GM12873 (cell line): ENCODE measurements around the gene CYP2D6.

Experiments
- TF ChIP-seq, protein P1 (sequence below): IDR thresholded peaks from 2 replicates; pipeline ENCODE4 v1.5.1; 2012; ENCODE audit warnings: low read depth, mild to moderate bottlenecking, moderate library complexity, low read length, control low read depth; ENCODE audit not compliant: insufficient read depth; ENCODE audit errors: missing control alignments

CYP2D6 gene

GRCh38 chr22:42173183-42173926 lies 42.7 kb upstream of the CYP2D6 start:
- TF ChIP-seq, protein P1, sequence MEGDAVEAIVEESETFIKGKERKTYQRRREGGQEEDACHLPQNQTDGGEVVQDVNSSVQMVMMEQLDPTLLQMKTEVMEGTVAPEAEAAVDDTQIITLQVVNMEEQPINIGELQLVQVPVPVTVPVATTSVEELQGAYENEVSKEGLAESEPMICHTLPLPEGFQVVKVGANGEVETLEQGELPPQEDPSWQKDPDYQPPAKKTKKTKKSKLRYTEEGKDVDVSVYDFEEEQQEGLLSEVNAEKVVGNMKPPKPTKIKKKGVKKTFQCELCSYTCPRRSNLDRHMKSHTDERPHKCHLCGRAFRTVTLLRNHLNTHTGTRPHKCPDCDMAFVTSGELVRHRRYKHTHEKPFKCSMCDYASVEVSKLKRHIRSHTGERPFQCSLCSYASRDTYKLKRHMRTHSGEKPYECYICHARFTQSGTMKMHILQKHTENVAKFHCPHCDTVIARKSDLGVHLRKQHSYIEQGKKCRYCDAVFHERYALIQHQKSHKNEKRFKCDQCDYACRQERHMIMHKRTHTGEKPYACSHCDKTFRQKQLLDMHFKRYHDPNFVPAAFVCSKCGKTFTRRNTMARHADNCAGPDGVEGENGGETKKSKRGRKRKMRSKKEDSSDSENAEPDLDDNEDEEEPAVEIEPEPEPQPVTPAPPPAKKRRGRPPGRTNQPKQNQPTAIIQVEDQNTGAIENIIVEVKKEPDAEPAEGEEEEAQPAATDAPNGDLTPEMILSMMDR = no peak

DNA sequence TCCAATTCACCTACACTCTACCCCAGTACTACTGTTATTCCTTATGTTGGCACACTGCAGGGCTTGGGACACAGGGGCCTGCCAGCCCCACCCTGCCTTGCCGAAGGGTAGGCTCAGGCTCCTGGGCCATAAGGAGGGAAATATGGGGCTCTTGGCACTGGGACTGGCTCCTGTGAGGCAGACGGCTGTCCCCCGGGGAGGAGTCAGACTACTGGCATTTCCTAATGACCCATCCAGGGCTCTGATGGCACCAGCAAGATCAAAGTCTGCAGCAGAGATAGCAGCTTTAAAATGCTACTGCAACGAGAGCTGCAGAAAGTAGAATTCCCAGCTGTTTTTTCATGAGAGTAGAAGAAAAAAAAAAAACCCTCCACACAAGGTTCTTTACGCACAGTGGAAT lies 42.2 kb upstream of the CYP2D6 start:
- TF ChIP-seq, protein P1 = no peak

GRCh38 chr22:42171946-42172719 lies 41.5 kb upstream of the CYP2D6 start:
- TF ChIP-seq, protein P1 = no peak

DNA sequence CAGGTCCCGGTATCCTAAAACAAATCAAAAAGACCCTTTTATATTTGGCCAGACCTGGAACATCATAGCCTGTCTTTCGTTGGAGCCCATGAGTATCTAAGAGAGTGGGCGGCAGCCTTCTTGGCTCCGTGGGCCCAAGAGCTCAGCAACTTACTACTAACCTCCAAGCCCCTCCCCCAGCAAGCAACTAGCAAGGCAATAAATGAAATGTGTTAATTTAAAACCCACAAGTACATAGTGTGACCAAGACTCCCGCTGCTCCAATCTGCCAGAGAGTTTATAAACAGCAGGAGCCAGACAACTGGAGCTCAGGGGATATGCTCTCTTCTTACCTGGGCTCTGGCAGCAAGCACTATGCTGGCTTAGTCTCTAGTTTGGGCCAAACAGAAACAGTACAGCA lies 40.8 kb upstream of the CYP2D6 start:
- TF ChIP-seq, protein P1 = no peak

DNA sequence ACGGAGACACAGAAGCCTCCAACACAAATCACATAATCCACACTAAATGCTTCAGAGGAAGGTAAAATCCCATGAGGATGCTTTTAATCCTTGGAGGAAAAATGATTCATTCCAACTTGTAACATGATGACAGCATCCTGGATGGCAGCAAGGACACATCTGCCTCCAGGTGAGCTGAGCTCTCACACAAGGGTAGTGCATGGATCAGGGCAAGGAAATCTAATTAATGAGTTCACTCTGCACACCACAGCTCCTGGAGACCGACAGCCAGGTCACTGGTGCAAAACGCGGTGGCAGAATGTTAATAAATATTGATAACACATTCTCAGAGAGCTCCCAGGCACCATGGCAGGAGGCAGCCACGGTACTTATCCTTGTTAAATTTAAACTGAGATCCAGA lies 40.3 kb upstream of the CYP2D6 start:
- TF ChIP-seq, protein P1 = no peak

GRCh38 chr22:42169055-42169469 lies 38.5 kb upstream of the CYP2D6 start:
- TF ChIP-seq, protein P1 = peak; percentile 95

DNA sequence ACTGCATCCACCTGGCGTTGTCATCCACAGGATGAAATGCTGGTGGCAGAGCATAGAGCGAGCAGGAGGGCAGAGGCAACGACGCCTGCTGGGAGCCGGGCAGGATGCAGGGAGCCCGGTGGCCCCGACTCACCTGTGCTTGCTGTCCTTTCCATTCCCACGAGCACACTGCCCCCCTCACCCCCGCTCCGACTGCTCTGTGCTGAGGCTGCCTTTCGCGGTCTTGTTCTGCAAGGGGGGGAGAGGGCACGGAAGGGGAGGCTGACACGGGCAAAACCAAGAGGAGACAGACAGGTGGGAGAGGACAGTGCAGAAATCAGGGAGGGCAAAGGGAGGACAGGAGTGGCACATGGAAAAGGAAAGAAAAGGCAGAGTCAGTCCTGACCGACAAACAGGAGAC lies 37.9 kb upstream of the CYP2D6 start:
- TF ChIP-seq, protein P1 = no peak
